K562 (cell line): Measurements from ENCODE around the gene CYP2A6. TPM values are rescaled to one million over a fixed set of nuclear protein-coding genes. Genes with fewer than 3 reads are reported as not detected.

Source experiments
- ATAC-seq: fragments of 200-7000 bp; cut with Tn5 transposase; 3 replicates; pipeline ENCODE4 v1.9.1; 2020; ENCODE audit warnings: moderate library complexity
- BruUV-seq: library from RNA; stranded (reverse); fragments of 400-500 nt; replicated peaks from 2 replicates; lab custom pipeline; 2021; lab: Mats Ljungman, UMichigan
- CTCF ChIA-PET: fragments of 300-600 bp; formaldehyde crosslinking; extraction: SDS; loops from one replicate; lab custom pipeline; 2021; ENCODE audit warnings: low intra/inter-chr PET ratio; lab: Yijun Ruan, JAX
- POLR2A ChIA-PET: fragments of 300-600, 350-650 bp; sonication (Branson Sonifier 250); formaldehyde crosslinking; extraction: SDS; loops from one replicate; lab custom pipeline; 2021; ENCODE audit warnings: antibody characterized with exemption, inconsistent platforms; lab: Yijun Ruan, JAX
- DNase-seq, 4 experiments: peaks; one replicate each; pipeline versions ENCODE4 v3.0.0 to v3.0.0-alpha.2; 2011 to 2018; ENCODE audit warnings: low spot score in 3 of 4, mixed read lengths in 3 of 4; ENCODE audit errors: extremely low read depth in 1 of 4
- FAIRE-seq: peaks from 2 replicates; lab custom pipeline; 2011; peaks lifted over from hg19 to GRCh38; lab: Jason Lieb, UNC
- H2AFZ ChIP-seq: 2 replicates; pipeline ENCODE4 v1.6.0; 2011; ENCODE audit warnings: low read depth, low read length, control low read depth, inconsistent platforms
- H3K27ac ChIP-seq: fragments of 200-600 bp; 3 replicates; pipeline ENCODE4 v1.8.0; 2011; ENCODE audit warnings: low read depth, mild to moderate bottlenecking, control low read depth, inconsistent platforms, low read length, moderate library complexity, mixed read lengths; ENCODE audit errors: extremely low read depth
- H3K27me3 ChIP-seq, 2 experiments: fragments of 300-600 bp in 1 of 2; 2 replicates in 1 of 2; 3 replicates in 1 of 2; pipeline versions ENCODE4 v1.6.0 to v1.8.0; 2011; ENCODE audit warnings: inconsistent platforms in 2 of 2, low read length in 2 of 2, mild to moderate bottlenecking in 1 of 2, mixed read lengths in 1 of 2, moderate library complexity in 1 of 2; ENCODE audit not compliant: control insufficient read depth in 2 of 2, insufficient read depth in 2 of 2
- H3K36me3 ChIP-seq: fragments of 300-600 bp; 3 replicates; pipeline ENCODE4 v1.8.0; 2011; ENCODE audit warnings: mild to moderate bottlenecking, low read length, inconsistent platforms; ENCODE audit not compliant: control insufficient read depth, insufficient read depth
- H3K4me1 ChIP-seq, 2 experiments: fragments of 200-600 bp in 1 of 2; replicated peaks in 1 of 2; 2 replicates in 1 of 2; 3 replicates in 1 of 2; pipeline versions ENCODE4 v1.5.1 to v1.8.0; 2011; ENCODE audit warnings: inconsistent platforms in 2 of 2, low read length in 2 of 2, mild to moderate bottlenecking in 1 of 2, mixed read lengths in 1 of 2, moderate library complexity in 1 of 2; ENCODE audit not compliant: control insufficient read depth in 2 of 2, insufficient read depth in 2 of 2
- H3K4me2 ChIP-seq: 2 replicates; pipeline ENCODE4 v1.6.1; 2011; ENCODE audit warnings: low read length, control low read depth, inconsistent platforms, mixed read lengths; ENCODE audit not compliant: insufficient read depth
- H3K4me3 ChIP-seq: fragments of 200-600 bp; sonication (generic), shearing (Covaris generic); 2 replicates; pipeline ENCODE4 v1.5.1; 2016; ENCODE audit warnings: control low read depth, inconsistent platforms
- H3K79me2 ChIP-seq: fragments of 200-600 bp; 3 replicates; pipeline ENCODE4 v1.8.0; 2011; ENCODE audit warnings: low read length, inconsistent platforms; ENCODE audit not compliant: control insufficient read depth, insufficient read depth
- H3K9ac ChIP-seq, 2 experiments: 2 replicates each; pipeline versions ENCODE4 v1.6.0 to v1.6.1; 2011; ENCODE audit warnings: low read depth in 2 of 2, low read length in 2 of 2, control low read depth in 1 of 2, inconsistent platforms in 1 of 2, mild to moderate bottlenecking in 1 of 2, mixed read lengths in 1 of 2; ENCODE audit not compliant: insufficient read depth in 1 of 2
- H3K9me1 ChIP-seq: one replicate; pipeline ENCODE4 v1.6.0; 2011; ENCODE audit warnings: inconsistent platforms, mild to moderate bottlenecking, low read length, moderate library complexity; ENCODE audit not compliant: control insufficient read depth, insufficient read depth
- H3K9me3 ChIP-seq: replicated peaks from 2 replicates; pipeline ENCODE4 v1.5.1; 2011; ENCODE audit warnings: low read depth, low read length, inconsistent platforms; ENCODE audit not compliant: control insufficient read depth, insufficient read depth
- H4K20me1 ChIP-seq: replicated peaks from 2 replicates; pipeline ENCODE4 v1.6.1; 2011; ENCODE audit warnings: low read length, inconsistent platforms, mixed read lengths; ENCODE audit not compliant: control insufficient read depth, insufficient read depth
- HEY1 ChIP-seq: fragments of 250-450 bp; sonication (Bioruptor Pico); IDR thresholded peaks from 2 replicates; pipeline ENCODE4 v1.5.0; 2020; ENCODE audit warnings: mild to moderate bottlenecking, moderate library complexity, borderline replicate concordance
- HMGN3 ChIP-seq: IDR thresholded peaks from 2 replicates; pipeline ENCODE4 v1.6.1; 2011; ENCODE audit warnings: borderline replicate concordance, low read depth, mild to moderate bottlenecking, mixed read lengths, low read length; ENCODE audit not compliant: insufficient read length; ENCODE audit errors: extremely low read depth
- PBX2 ChIP-seq, 2 experiments: IDR thresholded peaks in 1 of 2; conservative IDR thresholded peaks in 1 of 2; 2 replicates each; pipeline ENCODE4 v1.6.1; 2016; ENCODE audit warnings: low read depth in 2 of 2, mild to moderate bottlenecking in 1 of 2, missing compliant biosample characterization in 1 of 2, missing genetic modification characterization in 1 of 2, moderate library complexity in 1 of 2
- PHB ChIP-seq: fragments of 250-450 bp; sonication (Bioruptor Pico); IDR thresholded peaks from 2 replicates; pipeline ENCODE4 v1.5.0; 2021
- POLR2A ChIP-seq: fragments of 450-650 bp; conservative IDR thresholded peaks from 2 replicates; pipeline ENCODE4 v1.6.1; 2016
- POLR2G ChIP-seq: fragments of 200-400 bp; formaldehyde crosslinking; IDR thresholded peaks from 2 replicates; pipeline ENCODE4 v1.6.1; 2017; ENCODE audit warnings: low read depth, mild to moderate bottlenecking, antibody characterized with exemption, low read length, moderate library complexity
- SMARCB1 ChIP-seq: IDR thresholded peaks from 2 replicates; pipeline ENCODE4 v1.6.1; 2011; ENCODE audit warnings: improper control_type of control experiment, low read depth; ENCODE audit not compliant: insufficient read length
- SP1 ChIP-seq: sonication (generic); formaldehyde crosslinking; IDR thresholded peaks from 2 replicates; pipeline ENCODE4 v1.8.1; 2022; ENCODE audit warnings: mild to moderate bottlenecking, missing genetic modification reagents
- SREBF1 ChIP-seq: fragments of 150-350 bp; IDR thresholded peaks from 2 replicates; pipeline ENCODE4 v1.6.1; 2014; ENCODE audit warnings: antibody characterized with exemption, low read depth, low read length, borderline replicate concordance
- WHSC1 ChIP-seq: IDR thresholded peaks from one replicate; pipeline ENCODE4 v1.6.1; 2012; ENCODE audit warnings: low read length, control low read depth, inconsistent platforms
- ZNF140 ChIP-seq: fragments of 250-450 bp; sonication (Bioruptor Pico); IDR thresholded peaks from 2 replicates; pipeline ENCODE4 v1.8.0; 2021; ENCODE audit warnings: moderate library complexity, mild to moderate bottlenecking, inconsistent platforms
- WGBS: fragments of 100-300 bp; shearing (Covaris generic); methylation state at CpG from one replicate; pipeline ENCODE4 v1.1.6; 2016; ENCODE audit warnings: low coverage, mixed read lengths; ENCODE audit not compliant: insufficient coverage; ENCODE audit errors: missing lambda C conversion rate; 5-methylcytosine and 5-hydroxymethylcytosine counted together
- in situ Hi-C: fragments of 300-500 bp; cut with MboI; formaldehyde crosslinking; loops from 4 replicates; pipeline ENCODE4 v1.15.0; 2018; ENCODE audit warnings: inconsistent platforms, mixed read lengths
- intact Hi-C: fragments of 100-400 bp; cut with micrococcal nuclease; formaldehyde crosslinking; loops from 2 replicates; pipeline ENCODE4 v1.14.2; 2022
- polyA plus RNA-seq, 8 experiments: library from polyadenylated mRNA; depleted of rRNA in 4 of 8; stranded (reverse) in 5 of 8; unstranded in 3 of 8; fragments of >200 nt; fragmentation: Nextera tagmentation in 2 of 8; fragmentation: Illumina TruSeq in 1 of 8; extraction: Ambion mirVana in 2 of 8; extraction: Trizol in 1 of 8; gene quantifications; 2 replicates each; pipeline versions ENCODE4 v1.2.1 to v1.2.3, GENCODE V29; 2011 to 2014; ENCODE audit warnings: inconsistent platforms in 1 of 8, missing spikeins in 1 of 8
- total RNA-seq, 7 experiments: library from RNA; depleted of rRNA in 6 of 7; stranded (reverse); fragments of >200 nt in 6 of 7; fragmentation: Illumina TruSeq in 2 of 7; extraction: Trizol in 2 of 7; gene quantifications; 2 replicates each; pipeline versions ENCODE4 v1.2.1 to v1.2.3, GENCODE V29; 2011 to 2021; ENCODE audit warnings: low replicate concordance in 1 of 7
- TF ChIP-seq, protein P1 (sequence below): conservative IDR thresholded peaks from 2 replicates; pipeline ENCODE4 v1.6.1; 2011; ENCODE audit warnings: low read depth, mild to moderate bottlenecking, low read length; ENCODE audit not compliant: control insufficient read depth

CYP2A6 gene
- total and polyA plus RNA-seq, 9 of the 15 experiments (the other 6 are each of a cell fraction or from before 2014, with no cell fraction given), result 0.31 TPM; not detected in 8

DNA sequence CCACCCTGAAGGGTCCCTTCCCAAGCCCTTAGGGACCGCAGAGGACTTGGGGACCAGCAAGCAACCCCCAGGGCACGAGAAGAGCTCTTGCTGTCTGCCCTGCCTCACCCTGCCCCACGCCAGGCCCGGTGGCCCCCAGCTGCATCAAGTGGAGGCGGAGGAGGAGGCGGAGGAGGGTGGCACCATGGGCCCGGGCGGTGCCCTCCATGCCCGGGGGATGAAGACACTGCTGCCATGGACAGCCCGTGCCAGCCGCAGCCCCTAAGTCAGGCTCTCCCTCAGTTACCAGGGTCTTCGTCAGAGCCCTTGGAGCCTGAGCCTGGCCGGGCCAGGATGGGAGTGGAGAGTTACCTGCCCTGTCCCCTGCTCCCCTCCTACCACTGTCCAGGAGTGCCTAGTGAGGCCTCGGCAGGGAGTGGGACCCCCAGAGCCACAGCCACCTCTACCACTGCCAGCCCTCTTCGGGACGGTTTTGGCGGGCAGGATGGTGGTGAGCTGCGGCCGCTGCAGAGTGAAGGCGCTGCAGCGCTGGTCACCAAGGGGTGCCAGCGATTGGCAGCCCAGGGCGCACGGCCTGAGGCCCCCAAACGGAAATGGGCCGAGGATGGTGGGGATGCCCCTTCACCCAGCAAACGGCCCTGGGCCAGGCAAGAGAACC, 49.8 kb downstream of the CYP2A6 start:
- CTCF ChIA-PET, result no interaction called here
- Histone ChIP-seq H3K4me2 (peak overlapping the region; percentile 82), H3K27me3 (no peaks in the 10 kb centered on the region), H3K9me3 (no peaks in the 10 kb centered on the region), H3K79me2 (peaks cover 62% of the 10 kb centered on the region), H3K9me1 (peaks cover 13% of the 10 kb centered on the region), H3K27ac (peak overlapping the region; percentile 95), H3K4me3 (peak overlapping the region; percentile 89), H2AFZ (no peak overlapping the region), H3K9ac (peak overlapping the region; percentile 95 to 98), H3K4me1 (peaks cover 53 to 71% of the 10 kb centered on the region in 2 experiments), H4K20me1 (peaks cover 41% of the 10 kb centered on the region), H3K36me3 (peaks cover 53% of the 10 kb centered on the region; the same call in 2 of the 3 replicates)
- POLR2A ChIA-PET, result interaction anchor here (1.0 to 1.7 kb wide), 3 partner anchors 11 to 47 kb away, joined by 3 to 9 read pairs (median 6); partner anchors contain the start of gene RAB4B
- no TSS peak for BruUV-seq
- intact Hi-C loops (no loop called here), in situ Hi-C loops (no loop called here)
- FAIRE-seq (no peak), ATAC-seq (no peak), DNase-seq (no peak)
- TF ChIP-seq SMARCB1 (no peak), PHB (CRISPR knock-in tag) (no peak), HEY1 (CRISPR knock-in tag) (no peak), SREBF1 (no peak), PBX2 (CRISPR knock-in tag; IDR thresholded peaks at IDR 0.05; ENCODE audit: low read depth) (peak; percentile 14; the same call in 1 of the 2 replicates), PBX2 (tag; conservative IDR thresholded peaks at IDR 0.05; ENCODE audit: low read depth) (no peak), POLR2G (peak; percentile 76), HMGN3 (peak; percentile 10), ZNF140 (CRISPR knock-in tag) (no peak), POLR2A (no peak), WHSC1 (no peak), SP1 (CRISPR knock-in tag) (no peak)
- TF ChIP-seq, protein P1, sequence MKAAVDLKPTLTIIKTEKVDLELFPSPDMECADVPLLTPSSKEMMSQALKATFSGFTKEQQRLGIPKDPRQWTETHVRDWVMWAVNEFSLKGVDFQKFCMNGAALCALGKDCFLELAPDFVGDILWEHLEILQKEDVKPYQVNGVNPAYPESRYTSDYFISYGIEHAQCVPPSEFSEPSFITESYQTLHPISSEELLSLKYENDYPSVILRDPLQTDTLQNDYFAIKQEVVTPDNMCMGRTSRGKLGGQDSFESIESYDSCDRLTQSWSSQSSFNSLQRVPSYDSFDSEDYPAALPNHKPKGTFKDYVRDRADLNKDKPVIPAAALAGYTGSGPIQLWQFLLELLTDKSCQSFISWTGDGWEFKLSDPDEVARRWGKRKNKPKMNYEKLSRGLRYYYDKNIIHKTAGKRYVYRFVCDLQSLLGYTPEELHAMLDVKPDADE, result no peak
- WGBS, result 75% methylated on average over 17 of the region's 27 CpGs
